Measurements from ENCODE around the gene TSPAN19. TPM values are rescaled to one million over a fixed set of nuclear protein-coding genes. Genes with fewer than 3 reads are reported as not detected.

The TSPAN19 gene
- total RNA-seq, result not detected in 2 replicates

DNA sequence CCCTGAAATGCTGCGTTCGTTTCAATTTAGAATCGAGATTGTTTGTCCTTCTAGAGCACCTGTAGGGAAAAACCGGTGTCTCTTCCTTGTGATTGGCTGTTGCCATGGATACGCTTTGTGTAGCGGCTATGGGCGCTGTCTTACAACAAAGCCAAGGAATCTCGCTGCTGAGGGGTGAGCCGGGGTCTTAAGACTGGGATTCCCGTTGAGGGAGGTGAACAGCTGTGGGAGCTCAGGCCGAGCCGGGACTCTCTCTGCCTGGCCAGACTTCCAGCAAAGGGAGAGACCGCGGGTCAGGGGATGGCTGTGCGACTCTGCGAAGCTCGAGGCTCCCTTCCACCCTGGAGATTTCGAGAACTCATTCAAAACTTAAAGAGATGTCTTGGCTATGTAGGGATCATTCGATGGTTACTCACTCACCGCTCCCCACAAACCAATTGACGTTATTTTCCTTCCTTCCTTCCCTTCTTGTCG, at the start of gene TSPAN19, which contains the start of gene LRRIQ1:
TSPAN19 (minus strand) TSS at position 44 of the 474 bp plus-strand sequence. CDS start 6,331 bp downstream, outside the sequence.
LRRIQ1 (plus strand) TSS at position 118 of the 474 bp plus-strand sequence. CDS start 1,826 bp downstream, outside the sequence.
- H3K4me3 Mint-ChIP-seq (ENCODE audit: low read depth), result peak within 1 kb of the TSS; percentile 73
- intact Hi-C loops (cut with micrococcal nuclease), result no loop called here
- no peaks in the 10 kb centered on the region for H3K36me3 Mint-ChIP-seq (ENCODE audit: low read depth)
- peak; percentile 28 for DNase-seq (ENCODE audit: low spot score)
- no peaks in the 10 kb centered on the region for H3K9me3 Mint-ChIP-seq
- peaks cover 5% of the 10 kb centered on the region for H3K4me1 Mint-ChIP-seq (ENCODE audit: low read depth)
- H3K27ac Mint-ChIP-seq, result no peak within 1 kb of the TSS
- peaks cover 2% of the 10 kb centered on the region for H3K27me3 Mint-ChIP-seq (ENCODE audit: low read depth)

DNA sequence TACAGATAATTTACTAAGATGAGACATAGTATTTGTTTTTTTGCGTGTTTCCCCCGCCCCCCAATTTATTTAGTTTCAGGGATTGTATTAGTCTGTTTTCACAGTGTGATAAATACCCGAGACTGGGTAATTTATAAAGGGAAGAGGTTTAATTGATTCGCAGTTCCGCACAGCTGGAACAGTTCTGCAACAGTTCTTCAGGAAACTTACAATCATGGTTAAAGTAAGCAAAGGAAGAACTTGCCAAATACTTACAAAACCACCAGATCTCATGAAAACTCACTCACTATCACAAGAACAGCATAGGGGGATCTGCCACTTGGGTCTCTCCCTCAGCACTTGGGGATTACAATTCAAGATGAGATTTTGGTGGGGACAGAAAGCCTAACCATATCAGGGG, 49.0 kb upstream of the TSPAN19 start:
- no peaks in the 10 kb centered on the region for H3K4me1 Mint-ChIP-seq (ENCODE audit: low read depth)
- intact Hi-C loops (cut with micrococcal nuclease), result no loop called here
- H3K36me3 Mint-ChIP-seq (ENCODE audit: low read depth), result no peaks in the 10 kb centered on the region
- DNase-seq (ENCODE audit: low spot score), result no peak
- no peaks in the 10 kb centered on the region for H3K27me3 Mint-ChIP-seq (ENCODE audit: low read depth)
- no peak overlapping the region for H3K27ac Mint-ChIP-seq
- H3K9me3 Mint-ChIP-seq, result no peaks in the 10 kb centered on the region
- H3K4me3 Mint-ChIP-seq (ENCODE audit: low read depth), result no peak overlapping the region

DNA sequence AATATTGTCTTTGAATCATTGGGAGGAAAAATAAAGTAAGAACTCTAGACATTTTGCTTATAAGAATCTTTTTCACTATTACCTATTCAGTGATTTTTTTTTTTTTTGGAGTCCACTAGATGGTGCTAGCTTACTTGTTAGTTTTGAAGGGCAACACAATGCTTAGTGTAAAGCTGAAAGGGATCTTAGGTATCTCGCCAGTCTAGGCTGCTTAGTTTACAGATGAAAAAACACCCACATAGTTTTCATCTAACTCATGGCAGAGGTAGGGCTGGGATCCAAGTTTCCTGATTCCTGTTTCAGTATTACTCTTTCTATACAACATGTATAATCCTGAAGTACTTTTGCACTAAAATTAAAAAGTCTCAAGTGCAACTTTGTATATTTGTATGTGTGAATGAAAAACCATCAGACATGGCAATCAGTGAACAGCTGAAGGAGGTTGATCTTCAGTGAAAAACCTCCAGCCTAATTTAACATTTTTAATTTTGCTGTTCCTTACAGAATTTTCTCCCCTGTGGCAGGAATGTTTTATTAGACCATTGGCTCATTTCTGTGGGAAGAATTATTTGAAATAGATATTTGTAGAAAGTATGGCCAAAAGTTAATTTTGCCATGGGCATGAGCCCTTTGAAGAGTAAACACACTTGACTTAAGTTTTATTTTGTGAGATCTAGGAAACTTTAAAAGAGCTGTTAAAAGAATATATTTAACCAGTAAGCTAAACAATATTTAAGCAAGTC, 40.8 kb upstream of the TSPAN19 start:
- Mint-ChIP-seq H3K9me3 (no peaks in the 10 kb centered on the region), H3K36me3 (ENCODE audit: low read depth) (no peaks in the 10 kb centered on the region), H3K27me3 (ENCODE audit: low read depth) (no peaks in the 10 kb centered on the region), H3K4me3 (ENCODE audit: low read depth) (no peak overlapping the region), H3K27ac (no peak overlapping the region), H3K4me1 (ENCODE audit: low read depth) (no peaks in the 10 kb centered on the region)
- no peak for DNase-seq (ENCODE audit: low spot score)
- intact Hi-C loops (cut with micrococcal nuclease), result no loop called here

DNA sequence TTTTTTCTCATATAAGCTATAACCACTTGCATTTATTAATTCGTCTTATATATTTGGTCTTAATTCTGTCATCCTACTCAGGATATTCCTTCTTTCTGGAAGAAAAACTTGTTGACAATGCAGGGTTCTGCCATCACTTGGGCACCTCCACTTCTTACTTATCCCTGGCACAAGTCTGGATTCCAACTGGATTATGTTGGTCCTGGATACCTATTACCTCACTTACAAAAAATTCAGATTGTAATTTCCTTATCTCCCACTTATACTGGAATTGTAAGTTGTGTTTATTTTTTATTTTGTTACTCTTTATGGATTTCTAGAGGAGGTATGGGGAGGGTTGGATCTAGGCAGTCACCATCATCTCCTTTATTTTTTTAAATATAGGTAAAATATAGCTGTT, 36.7 kb upstream of the TSPAN19 start:
- no peak for DNase-seq (ENCODE audit: low spot score)
- no peak overlapping the region for H3K4me3 Mint-ChIP-seq (ENCODE audit: low read depth)
- H3K9me3 Mint-ChIP-seq, result no peaks in the 10 kb centered on the region
- no peaks in the 10 kb centered on the region for H3K27me3 Mint-ChIP-seq (ENCODE audit: low read depth)
- no peaks in the 10 kb centered on the region for H3K4me1 Mint-ChIP-seq (ENCODE audit: low read depth)
- no peaks in the 10 kb centered on the region for H3K36me3 Mint-ChIP-seq (ENCODE audit: low read depth)
- intact Hi-C loops (cut with micrococcal nuclease), result no loop called here
- no peak overlapping the region for H3K27ac Mint-ChIP-seq

DNA sequence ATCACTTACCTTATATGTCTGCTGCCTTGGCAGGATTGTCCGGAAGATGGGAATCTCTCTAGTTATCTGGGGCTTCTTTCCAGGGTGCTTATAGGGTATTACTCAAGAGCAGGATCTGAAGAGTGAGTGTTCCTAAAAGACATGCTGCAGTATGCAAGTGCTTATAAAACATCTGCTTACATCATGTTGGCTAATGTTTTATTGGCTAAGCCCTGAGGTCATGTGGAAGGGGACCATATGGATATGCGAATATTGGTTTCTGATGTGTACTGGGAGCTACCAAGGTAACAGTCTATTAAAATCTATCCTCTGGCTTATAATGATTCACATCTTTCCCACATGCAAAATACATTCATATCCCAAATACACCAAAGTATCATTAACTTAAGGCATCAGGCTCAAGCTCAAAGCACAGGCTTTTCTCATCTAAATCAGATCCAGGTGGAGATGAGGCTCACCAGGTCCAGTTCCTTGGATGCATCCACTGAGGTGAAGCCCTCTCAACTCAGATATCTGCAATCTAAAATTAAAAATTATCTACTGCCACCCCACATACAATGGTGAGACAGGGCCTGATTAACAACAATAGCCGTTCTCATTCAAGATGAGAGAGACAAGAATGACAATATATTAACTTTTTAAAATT, 29.9 kb upstream of the TSPAN19 start:
- Mint-ChIP-seq H3K27ac (no peak overlapping the region), H3K9me3 (no peaks in the 10 kb centered on the region), H3K4me1 (ENCODE audit: low read depth) (no peaks in the 10 kb centered on the region), H3K27me3 (ENCODE audit: low read depth) (no peaks in the 10 kb centered on the region), H3K36me3 (ENCODE audit: low read depth) (no peaks in the 10 kb centered on the region), H3K4me3 (ENCODE audit: low read depth) (no peak overlapping the region)
- no peak for DNase-seq (ENCODE audit: low spot score)
- intact Hi-C loops (cut with micrococcal nuclease), result no loop called here

DNA sequence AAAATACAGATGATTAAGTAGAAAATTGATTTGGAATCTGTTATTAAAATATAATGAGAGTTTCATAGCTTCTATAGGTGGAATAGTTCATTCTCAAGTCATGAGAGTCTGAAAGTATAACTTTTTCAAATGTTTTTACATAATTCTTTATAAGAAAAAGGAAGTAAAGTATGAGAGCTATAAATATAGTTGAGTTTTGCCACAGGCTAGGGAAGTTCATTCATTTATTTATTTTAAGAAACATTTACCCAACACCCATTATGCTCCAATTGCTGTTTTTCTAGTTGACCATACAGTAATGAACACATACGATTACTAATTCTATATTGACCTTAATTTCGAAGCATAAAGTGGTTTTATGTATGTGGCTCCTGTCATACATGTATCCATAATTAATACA, 24.8 kb upstream of the TSPAN19 start:
- no peaks in the 10 kb centered on the region for H3K4me1 Mint-ChIP-seq (ENCODE audit: low read depth)
- no peaks in the 10 kb centered on the region for H3K36me3 Mint-ChIP-seq (ENCODE audit: low read depth)
- DNase-seq (ENCODE audit: low spot score), result no peak
- no peak overlapping the region for H3K4me3 Mint-ChIP-seq (ENCODE audit: low read depth)
- intact Hi-C loops (cut with micrococcal nuclease), result no loop called here
- H3K9me3 Mint-ChIP-seq, result no peaks in the 10 kb centered on the region
- no peak overlapping the region for H3K27ac Mint-ChIP-seq
- no peaks in the 10 kb centered on the region for H3K27me3 Mint-ChIP-seq (ENCODE audit: low read depth)

DNA sequence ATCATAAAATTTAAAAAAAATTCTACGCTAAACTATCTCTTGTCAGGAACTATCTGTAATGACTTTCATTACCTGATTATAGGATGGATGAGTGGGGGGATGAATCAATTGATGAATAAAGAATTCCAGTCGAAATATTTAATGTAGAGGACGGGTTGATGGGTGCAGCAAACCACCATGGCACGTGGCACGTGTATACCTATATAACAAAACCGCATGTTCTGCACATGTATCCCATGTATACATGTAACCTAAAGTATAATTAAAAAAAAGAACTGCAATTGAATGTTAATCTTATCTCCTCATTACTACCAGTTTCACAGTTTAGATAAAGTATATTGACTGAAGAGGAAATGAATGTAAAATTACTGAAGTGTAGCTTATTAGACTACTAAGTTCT, 23.5 kb upstream of the TSPAN19 start:
- H3K9me3 Mint-ChIP-seq, result no peaks in the 10 kb centered on the region
- H3K36me3 Mint-ChIP-seq (ENCODE audit: low read depth), result no peaks in the 10 kb centered on the region
- intact Hi-C loops (cut with micrococcal nuclease), result no loop called here
- DNase-seq (ENCODE audit: low spot score), result no peak
- H3K27ac Mint-ChIP-seq, result no peak overlapping the region
- H3K27me3 Mint-ChIP-seq (ENCODE audit: low read depth), result no peaks in the 10 kb centered on the region
- H3K4me3 Mint-ChIP-seq (ENCODE audit: low read depth), result no peak overlapping the region
- no peaks in the 10 kb centered on the region for H3K4me1 Mint-ChIP-seq (ENCODE audit: low read depth)

DNA sequence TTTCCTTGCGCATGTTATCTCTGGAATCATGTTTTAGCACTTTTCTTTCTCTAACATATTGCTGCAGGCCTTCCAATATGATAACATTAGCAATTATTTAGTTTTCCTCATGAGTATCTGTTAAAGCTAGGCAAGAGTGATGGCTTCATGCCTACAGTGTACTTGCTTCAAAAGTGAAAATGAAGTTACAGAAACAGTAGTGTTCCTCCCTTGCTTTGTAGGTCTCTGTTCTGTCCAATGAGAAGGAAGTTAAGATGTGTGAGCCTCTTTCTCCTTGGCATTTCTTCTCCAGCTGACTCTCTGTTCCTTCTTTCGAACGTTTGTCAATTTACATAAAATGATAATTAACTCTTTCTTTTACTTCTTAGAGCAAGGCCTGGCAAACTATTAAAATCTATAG, 22.3 kb upstream of the TSPAN19 start:
- no peak overlapping the region for H3K4me3 Mint-ChIP-seq (ENCODE audit: low read depth)
- no peaks in the 10 kb centered on the region for H3K4me1 Mint-ChIP-seq (ENCODE audit: low read depth)
- no peaks in the 10 kb centered on the region for H3K36me3 Mint-ChIP-seq (ENCODE audit: low read depth)
- no peak overlapping the region for H3K27ac Mint-ChIP-seq
- no peaks in the 10 kb centered on the region for H3K9me3 Mint-ChIP-seq
- intact Hi-C loops (cut with micrococcal nuclease), result no loop called here
- no peak for DNase-seq (ENCODE audit: low spot score)
- H3K27me3 Mint-ChIP-seq (ENCODE audit: low read depth), result no peaks in the 10 kb centered on the region

DNA sequence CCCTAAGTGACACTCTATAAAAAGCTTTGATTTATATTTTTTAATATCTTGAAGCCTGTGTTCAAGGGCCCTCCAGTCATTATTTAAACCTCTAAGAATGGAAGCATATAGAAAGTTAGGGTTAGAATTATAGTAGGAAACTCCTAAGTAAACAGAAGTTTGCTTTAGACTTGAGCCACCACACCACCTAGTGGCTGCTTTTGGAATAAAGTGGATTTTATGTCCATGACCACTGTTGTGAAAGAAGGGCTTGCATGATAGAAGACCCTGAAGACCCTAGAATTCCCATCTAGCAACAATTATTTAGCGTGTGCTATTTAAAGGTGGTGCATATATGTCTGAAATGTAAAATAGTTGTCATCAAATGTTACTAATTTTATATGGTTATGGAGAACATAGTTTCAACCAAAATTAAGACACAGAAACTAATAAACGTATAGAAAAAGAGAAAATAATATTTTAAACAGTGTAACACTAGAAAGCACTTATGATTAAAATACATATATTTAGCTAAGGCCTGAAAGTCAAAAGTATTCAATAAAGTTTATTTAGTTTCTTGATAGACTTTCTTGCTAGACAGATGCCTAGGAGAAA, 21.4 kb upstream of the TSPAN19 start:
- no peaks in the 10 kb centered on the region for H3K4me1 Mint-ChIP-seq (ENCODE audit: low read depth)
- no peak overlapping the region for H3K4me3 Mint-ChIP-seq (ENCODE audit: low read depth)
- no peaks in the 10 kb centered on the region for H3K36me3 Mint-ChIP-seq (ENCODE audit: low read depth)
- H3K27ac Mint-ChIP-seq, result no peak overlapping the region
- no peaks in the 10 kb centered on the region for H3K27me3 Mint-ChIP-seq (ENCODE audit: low read depth)
- H3K9me3 Mint-ChIP-seq, result no peaks in the 10 kb centered on the region
- intact Hi-C loops (cut with micrococcal nuclease), result loop anchor here (1.0 kb wide), 1 partner anchor 183 kb away; no protein-coding TSS in a partner anchor
- DNase-seq (ENCODE audit: low spot score), result no peak

DNA sequence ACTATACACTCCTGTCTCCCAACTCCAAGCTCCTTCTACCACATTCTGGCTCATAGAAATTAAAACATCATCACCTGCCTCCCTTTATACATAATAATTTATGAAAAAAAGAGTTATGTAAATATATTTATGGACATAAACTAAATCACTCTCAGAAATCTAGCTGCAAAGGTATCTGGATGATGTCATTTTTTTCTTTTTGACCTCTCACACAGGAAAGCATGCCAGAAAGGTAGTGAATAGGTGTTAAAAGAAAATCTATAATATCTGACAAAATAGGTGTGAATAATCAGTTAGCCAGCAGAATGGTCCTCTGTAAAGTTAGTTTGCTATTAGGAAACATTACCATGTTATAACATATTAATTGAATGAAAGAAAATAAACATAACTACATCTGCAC, 7.8 kb upstream of the TSPAN19 start:
- Mint-ChIP-seq H3K4me1 (ENCODE audit: low read depth) (no peaks in the 10 kb centered on the region), H3K9me3 (no peaks in the 10 kb centered on the region), H3K27me3 (ENCODE audit: low read depth) (no peaks in the 10 kb centered on the region), H3K27ac (no peak overlapping the region), H3K4me3 (ENCODE audit: low read depth) (no peak overlapping the region), H3K36me3 (ENCODE audit: low read depth) (no peaks in the 10 kb centered on the region)
- DNase-seq (ENCODE audit: low spot score), result no peak
- intact Hi-C loops (cut with micrococcal nuclease), result no loop called here

DNA sequence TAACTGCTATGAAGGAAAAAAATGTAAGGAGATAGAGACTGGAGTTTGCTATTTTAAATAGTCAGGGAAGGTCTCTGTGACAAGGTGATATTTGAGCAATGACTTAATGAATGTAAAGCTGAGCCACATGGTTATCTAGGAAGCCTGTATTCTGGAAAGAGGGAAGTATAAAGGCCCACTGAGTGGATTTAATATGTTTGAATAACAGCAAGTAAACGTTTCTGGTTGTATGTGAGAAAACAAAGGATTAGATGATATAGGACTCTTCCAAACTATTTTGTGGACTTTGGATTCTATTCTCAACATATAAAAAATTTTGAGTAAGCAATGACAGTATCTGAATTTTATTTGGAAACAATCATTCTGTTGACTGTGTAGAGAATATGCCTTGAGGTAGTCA, 5.3 kb upstream of the TSPAN19 start:
- H3K4me1 Mint-ChIP-seq (ENCODE audit: low read depth), result no peaks in the 10 kb centered on the region
- intact Hi-C loops (cut with micrococcal nuclease), result no loop called here
- no peaks in the 10 kb centered on the region for H3K27me3 Mint-ChIP-seq (ENCODE audit: low read depth)
- DNase-seq (ENCODE audit: low spot score), result no peak
- no peak overlapping the region for H3K4me3 Mint-ChIP-seq (ENCODE audit: low read depth)
- H3K36me3 Mint-ChIP-seq (ENCODE audit: low read depth), result no peaks in the 10 kb centered on the region
- no peak overlapping the region for H3K27ac Mint-ChIP-seq
- no peaks in the 10 kb centered on the region for H3K9me3 Mint-ChIP-seq

DNA sequence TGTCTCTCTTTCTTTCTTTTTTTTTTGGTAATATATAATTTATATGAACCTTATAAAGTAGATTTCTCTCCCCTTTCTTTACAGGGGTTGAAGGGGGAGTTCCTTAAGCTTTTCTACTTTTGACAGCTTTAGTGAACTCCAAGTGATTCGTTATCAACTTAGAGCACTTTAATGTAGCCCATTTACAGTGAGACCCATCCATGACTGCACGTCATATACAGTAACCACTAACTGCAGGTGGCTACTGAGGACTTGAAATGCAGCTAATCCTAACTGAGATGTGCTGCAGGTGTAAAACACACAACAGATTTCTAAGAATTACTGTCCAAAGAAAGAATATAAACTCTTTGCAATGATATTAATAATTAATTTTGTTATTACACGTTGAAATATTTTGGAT, 656 bp upstream of the TSPAN19 start:
- Mint-ChIP-seq H3K9me3 (no peaks in the 10 kb centered on the region), H3K4me1 (ENCODE audit: low read depth) (peaks cover 5% of the 10 kb centered on the region), H3K27me3 (ENCODE audit: low read depth) (peaks cover 2% of the 10 kb centered on the region), H3K36me3 (ENCODE audit: low read depth) (no peaks in the 10 kb centered on the region), H3K27ac (no peak overlapping the region), H3K4me3 (ENCODE audit: low read depth) (peak overlapping the region; percentile 73)
- intact Hi-C loops (cut with micrococcal nuclease), result no loop called here
- no peak for DNase-seq (ENCODE audit: low spot score)

DNA sequence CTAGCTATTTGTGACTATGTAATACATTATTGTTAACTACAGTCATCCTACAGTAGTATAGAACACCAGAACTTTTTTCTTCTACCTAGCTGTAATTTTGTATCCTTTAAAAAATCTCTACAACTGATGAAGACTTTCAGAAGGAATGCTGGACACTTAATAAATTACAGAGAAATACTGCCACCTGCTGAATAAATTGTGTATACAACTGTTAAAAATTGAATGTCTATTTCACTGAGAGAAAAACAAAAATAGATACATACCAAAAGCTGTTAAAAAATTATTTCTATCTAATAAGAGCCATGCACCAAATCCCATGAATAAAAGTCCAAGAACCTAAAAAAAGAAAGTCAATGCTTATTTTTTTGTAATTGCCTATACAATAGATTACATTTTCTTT, 6.6 kb downstream of the TSPAN19 start:
- H3K27me3 Mint-ChIP-seq (ENCODE audit: low read depth), result no peaks in the 10 kb centered on the region
- DNase-seq (ENCODE audit: low spot score), result no peak
- no peaks in the 10 kb centered on the region for H3K36me3 Mint-ChIP-seq (ENCODE audit: low read depth)
- no peak overlapping the region for H3K4me3 Mint-ChIP-seq (ENCODE audit: low read depth)
- H3K27ac Mint-ChIP-seq, result no peak overlapping the region
- H3K4me1 Mint-ChIP-seq (ENCODE audit: low read depth), result no peaks in the 10 kb centered on the region
- no peaks in the 10 kb centered on the region for H3K9me3 Mint-ChIP-seq
- intact Hi-C loops (cut with micrococcal nuclease), result loop anchor here (1.0 kb wide), 1 partner anchor 155 kb away; no protein-coding TSS in a partner anchor
